T47D (cell line): Measurements from ENCODE around the gene PSMC3.

ENCODE experiments used
- DNase-seq, 2 experiments: peaks; one replicate each; pipeline versions ENCODE4 v3.0.0 to v3.0.0-alpha.2; 2011 to 2012; ENCODE audit warnings: low read depth in 1 of 2, low spot score in 1 of 2
- JUND ChIP-seq: IDR thresholded peaks from 2 replicates; pipeline ENCODE4 v1.6.1; 2012; ENCODE audit warnings: low read depth
- in situ Hi-C: cut with HindIII; loops from 2 replicates; pipeline ENCODE4 v1.10.0; 2016; ENCODE audit warnings: low sequenced_read_pairs, low pct_unique_long_range_greater_than_20kb

PSMC3 gene

DNA sequence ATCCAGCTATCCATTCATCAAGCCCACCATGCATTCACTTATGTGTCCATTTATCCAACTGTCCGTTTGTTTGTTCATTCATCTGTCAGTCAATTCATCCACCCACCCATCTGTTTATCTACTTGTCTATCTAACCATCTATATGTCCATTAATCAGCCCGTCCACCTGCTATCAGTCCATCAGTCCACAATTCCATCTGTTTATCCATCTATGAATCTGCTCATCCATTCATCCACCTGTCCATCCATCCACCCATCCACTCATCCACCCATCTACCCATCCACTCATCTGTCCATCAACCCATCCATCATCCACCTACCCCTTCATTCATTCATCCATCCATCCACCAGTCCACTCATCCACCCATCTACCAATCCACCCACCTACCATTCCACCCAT lies 46.9 kb downstream of the PSMC3 start:
- in situ Hi-C loops: no loop called here
- no peak for DNase-seq
- no peak for TF ChIP-seq JUND

DNA sequence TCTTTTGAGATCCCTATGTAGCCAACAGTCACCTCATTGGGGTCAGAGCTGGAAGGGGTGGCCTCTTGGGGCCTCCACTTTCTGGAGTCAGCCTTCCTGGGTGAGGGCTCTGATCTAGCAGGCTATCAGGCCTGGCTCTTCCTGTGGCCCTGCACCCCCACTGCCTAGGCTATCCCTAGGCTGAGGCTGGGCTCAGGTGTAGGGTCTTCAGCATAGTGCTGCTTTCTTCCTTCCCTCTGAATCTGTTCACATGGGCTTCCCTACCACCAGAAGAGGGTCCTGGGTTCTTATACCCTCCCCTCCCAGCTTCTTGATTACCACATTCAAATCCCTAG lies 47.4 kb downstream of the PSMC3 start:
- no peak for TF ChIP-seq JUND
- DNase-seq: no peak
- in situ Hi-C loops: no loop called here

DNA sequence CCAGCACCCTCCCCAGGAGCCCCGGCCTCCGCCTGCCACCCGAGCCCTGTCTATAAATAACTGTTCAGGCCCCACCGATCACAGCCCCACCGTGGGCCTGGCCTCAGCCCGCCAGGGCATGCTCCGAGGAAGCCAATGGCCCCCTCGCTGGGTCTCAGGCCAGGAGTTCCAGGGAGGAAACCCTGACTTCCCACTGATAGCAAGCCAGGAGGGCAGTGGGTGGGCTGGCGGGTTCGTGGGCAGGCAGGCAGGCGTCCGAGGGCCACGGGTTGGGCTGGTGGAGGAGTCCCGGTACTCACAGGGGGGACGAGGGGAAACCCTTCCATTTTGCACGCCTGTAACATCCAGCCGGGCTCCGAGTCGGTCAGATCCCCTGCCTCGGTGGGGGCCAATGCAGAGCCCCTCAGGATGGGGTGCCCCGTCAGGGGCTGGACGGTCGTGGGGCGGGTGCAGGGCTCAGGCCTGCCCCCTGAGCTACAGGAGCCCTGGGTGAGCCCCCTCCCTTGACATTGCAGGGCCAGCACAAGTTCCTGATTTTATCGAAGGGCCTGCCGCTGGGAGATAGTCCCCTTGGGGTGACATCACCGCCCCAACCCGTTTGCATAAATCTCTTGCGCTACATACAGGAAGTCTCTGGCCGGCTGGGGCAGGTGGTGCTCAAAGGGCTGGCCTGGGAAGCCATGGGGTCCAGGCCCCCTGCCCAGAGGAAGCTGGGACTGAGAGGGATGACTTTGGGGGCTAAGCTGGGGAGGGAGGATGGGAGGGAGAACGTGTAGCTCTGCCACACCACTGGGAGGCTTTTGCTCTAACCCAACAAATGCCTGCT lies 48.0 kb downstream of the PSMC3 start, which contains the start of gene SPI1:
SPI1 (minus strand) TSS at position 538 of the 826 bp plus-strand sequence; CDS start at position 344, 194 bp downstream.
- no peak for TF ChIP-seq JUND
- in situ Hi-C loops: no loop called here
- no peak for DNase-seq

DNA sequence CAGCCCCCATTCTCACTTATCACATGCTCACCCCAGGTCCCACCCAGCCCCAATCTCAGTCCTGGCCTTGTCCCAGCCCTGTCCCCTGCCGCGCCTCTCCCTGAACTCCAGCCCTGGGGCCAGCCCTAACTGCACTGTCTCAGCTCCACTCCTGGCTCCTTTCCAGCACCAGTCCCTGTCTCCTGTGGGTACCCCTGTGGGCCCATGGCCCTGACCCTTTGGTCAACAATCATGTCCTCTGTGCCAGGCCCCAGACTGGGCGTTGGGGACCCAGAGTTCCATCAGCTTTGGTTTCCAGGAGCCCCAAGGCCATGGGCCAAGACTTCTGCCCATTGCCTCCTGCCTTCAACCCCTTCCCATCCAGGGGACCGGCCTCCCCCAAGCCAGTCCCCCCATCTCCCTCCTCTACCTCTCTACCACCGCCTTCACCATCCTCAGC lies 48.6 kb downstream of the PSMC3 start:
- no peak for DNase-seq
- in situ Hi-C loops: no loop called here
- TF ChIP-seq JUND: no peak

DNA sequence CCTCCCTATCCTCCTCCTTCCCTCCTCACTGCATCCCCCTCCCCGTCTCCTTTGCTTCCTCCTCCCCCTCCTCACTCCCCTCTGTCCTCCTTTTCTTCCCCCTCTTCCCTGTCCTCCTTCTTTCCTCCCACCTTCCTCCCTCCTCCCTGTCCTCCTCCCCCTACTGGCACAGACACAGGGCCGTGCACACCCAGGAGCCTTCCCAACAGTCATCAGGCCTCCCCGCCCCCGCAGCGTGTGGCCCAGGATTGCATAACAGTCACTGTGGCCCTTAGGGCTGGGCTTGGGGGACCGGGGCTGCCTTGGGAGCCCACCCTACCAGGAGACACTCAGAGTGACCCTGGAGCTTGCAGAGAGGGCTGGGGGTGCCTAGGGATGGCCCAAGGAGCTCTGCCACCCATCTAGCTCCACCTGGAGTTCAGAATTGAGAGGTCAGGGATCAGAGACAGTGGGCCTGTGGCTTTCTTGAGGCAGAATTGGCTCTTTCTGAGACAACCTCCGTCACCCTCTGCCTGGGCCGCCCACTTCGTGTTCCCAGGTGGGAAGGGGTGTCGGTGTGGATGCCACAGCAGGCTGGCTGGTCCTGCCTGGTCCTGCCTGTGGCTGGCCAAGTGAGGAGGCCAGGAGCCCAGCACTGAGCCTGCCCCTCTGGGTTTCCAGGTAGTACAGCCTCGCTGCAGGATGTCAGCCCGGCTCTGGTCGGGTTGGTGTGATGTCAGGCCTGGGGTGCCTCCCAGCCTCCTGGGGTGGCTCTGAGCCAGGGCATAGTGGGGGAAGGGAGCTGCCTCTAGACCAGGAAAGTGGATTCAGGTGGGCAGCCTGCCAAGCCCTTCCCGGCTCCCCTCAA lies 49.5 kb downstream of the PSMC3 start:
- TF ChIP-seq JUND: no peak
- no peak for DNase-seq
- in situ Hi-C loops: no loop called here

DNA sequence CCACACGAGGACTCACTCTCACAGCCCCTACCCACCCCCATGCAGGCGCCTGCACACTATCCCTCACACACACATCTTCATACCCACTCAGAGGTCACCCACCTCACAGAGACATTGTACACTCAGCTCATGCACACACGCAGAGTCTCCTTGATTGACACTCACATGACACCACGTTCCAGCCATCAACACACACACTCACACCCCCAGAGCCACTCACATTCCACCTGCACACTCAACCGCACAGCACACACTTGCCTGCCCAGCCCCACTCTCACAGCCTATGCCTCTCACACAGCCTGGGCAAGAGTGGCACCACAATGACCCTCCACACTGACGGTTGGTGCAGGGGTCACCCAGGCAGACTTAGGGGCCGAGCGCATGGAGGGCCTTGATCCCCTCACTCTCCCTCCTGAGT lies 50.1 kb downstream of the PSMC3 start:
- TF ChIP-seq JUND: no peak
- no peak for DNase-seq
- in situ Hi-C loops: no loop called here

DNA sequence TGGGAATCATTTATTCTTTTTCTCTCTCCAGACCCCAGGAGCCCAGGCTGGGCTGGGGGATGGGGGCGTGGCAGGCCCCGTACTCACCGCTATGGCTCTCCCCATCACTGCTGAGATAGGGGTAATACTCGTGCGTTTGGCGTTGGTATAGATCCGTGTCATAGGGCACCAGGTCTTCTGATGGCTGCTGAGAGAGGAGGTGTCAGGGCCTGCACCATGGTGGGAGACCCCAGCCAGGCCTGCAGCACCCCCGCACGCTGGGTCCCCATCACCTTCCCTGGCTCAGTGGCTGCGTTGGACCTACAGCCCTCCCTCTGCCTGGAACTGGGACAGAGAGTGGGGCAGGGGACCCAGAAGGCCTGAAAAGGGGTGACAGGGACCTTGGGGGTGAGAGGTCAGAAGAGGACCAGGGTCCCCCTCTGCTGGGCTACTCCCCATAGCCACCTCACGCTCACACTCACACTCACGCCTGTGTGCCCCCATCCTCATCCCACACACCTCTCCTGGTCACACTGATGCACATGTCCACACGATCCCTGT lies 50.6 kb downstream of the PSMC3 start:
- no peak for DNase-seq
- no peak for TF ChIP-seq JUND
- in situ Hi-C loops: no loop called here

DNA sequence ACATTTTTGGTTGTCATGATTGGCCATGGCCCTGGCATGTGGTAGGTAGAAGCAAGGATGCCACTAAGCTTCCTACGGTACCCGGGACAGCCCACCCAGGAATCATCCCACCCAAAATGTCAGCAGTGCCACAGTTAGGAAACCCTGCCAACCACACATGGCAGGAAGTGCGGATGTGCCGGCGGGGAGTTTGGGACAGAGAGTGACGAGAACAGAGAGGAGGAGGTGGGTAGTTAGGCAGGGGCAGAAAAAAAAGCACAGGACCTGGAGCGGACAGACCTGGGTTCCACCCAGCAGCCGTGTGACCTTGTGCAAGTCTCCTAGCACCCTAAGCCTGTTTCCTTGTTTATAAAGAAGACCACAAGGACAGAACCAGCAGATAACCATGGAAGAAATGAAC lies 51.2 kb downstream of the PSMC3 start:
- TF ChIP-seq JUND: no peak
- in situ Hi-C loops: no loop called here
- no peak for DNase-seq

DNA sequence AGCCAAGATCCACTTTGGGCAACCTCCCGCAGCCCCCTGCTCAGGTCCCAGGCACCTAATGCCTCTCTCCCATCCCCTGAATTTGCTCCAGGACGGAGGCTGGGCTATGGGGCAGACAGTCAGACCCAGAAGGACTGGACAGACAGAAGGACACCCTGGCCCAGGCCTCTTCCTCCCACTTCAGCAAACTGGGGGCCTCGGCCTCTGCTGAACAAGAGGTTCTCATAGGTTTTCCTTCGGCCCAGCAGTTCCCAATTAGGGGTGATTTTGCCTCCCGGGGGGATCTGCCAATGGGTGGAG lies 51.6 kb downstream of the PSMC3 start:
- no peak for DNase-seq
- in situ Hi-C loops: no loop called here
- no peak for TF ChIP-seq JUND

DNA sequence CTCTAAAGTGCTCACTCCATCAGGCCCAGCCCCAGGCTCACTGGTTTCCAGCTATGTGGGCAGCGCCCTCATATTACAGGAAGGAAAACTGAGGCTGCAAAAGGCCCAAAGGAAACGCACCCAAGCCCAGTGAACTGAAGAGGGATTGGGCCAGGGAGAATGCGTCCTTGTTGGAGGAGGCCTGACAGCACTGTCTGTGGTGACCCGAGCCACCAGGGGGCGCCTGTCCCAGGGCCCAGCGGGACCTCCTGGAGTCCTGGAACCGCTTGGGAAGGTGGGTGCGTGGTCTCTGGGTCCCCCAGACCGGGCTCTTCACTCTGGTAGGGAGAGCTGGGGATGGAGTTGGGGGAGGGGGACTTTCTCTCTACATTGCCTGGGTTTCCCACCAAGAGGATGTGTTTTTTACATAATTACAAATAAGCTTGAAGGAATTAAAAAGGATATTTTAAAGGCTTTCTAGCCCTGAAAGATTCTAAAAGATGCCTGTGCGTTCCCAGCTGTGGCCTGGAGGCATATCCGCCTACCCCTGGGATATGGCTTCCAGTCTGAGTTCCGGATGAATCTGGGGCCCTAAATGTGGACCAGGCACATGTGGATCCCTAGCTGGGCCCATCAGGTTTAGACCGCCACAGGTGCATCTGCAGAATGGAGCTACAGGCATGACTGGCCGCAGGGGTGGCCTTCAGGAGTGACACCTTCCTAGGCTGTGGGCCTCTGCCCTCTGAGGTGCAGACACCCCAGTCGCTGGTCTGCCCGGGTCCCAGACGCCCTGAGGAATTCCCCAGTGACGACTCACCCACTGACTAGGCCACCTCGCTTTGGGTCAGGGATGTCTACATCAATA lies 52.1 kb downstream of the PSMC3 start:
- peak; percentile 82 for DNase-seq
- TF ChIP-seq JUND: no peak
- in situ Hi-C loops: no loop called here

DNA sequence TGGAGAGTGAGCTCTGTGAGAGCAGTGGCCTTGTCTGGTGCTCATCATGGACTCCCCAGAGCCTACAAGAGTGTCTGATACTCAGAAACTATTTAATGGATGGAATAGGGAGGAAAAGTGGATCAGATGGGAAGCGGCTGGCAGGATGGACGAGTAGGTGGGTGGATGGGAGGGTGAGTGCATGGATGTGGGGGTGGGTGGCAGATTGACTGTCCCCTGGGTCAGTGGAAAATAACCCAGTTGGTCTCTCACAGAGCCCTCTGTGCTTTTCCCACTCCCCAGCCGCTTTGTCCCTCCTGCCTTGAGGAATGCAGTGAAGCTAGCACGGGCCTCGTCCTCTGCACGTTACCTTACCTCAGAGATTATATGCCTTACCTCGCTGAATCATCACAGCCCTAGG lies 53.8 kb downstream of the PSMC3 start:
- in situ Hi-C loops: no loop called here
- no peak for TF ChIP-seq JUND
- DNase-seq: no peak

DNA sequence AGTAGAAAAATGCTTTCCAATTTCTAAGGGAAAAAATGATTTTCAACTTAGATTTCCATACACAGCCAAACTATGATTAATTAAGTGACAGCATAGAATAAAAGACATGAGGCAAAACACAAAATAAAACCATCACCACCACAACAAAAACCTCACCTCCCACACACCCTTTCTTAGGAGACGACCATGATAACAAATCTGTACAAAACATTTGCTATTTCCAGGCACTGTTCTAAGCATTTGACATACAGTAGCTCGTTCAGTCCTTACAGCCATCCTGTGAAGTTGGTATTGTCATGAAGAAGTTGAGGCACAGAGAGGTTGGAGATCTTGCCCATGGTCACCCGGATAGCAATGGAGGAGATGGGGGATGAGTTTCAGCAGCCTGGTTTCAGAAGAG lies 56.6 kb downstream of the PSMC3 start:
- no peak for TF ChIP-seq JUND
- DNase-seq: no peak
- in situ Hi-C loops: no loop called here
